Fibroblast of mammary gland (primary cell): Measurements from ENCODE around the gene CENPU.
A peak's percentile ranks its signal among the peaks of the same experiment; 100 is the strongest.

Experiments
- DNase-seq: peaks from one replicate; pipeline ENCODE4 v3.0.0-alpha.2; 2010; ENCODE audit warnings: low read depth
- H3K4me3 ChIP-seq: 2 replicates; pipeline ENCODE4 v1.5.1; 2011; ENCODE audit warnings: low read depth, mild to moderate bottlenecking, low read length, moderate library complexity; ENCODE audit not compliant: control insufficient read depth
- TF ChIP-seq, protein P1 (sequence below): conservative IDR thresholded peaks from 2 replicates; pipeline ENCODE4 v1.5.1; 2011; ENCODE audit warnings: low read depth, low read length, inconsistent platforms; ENCODE audit not compliant: control insufficient read depth, insufficient read depth

The CENPU gene

DNA sequence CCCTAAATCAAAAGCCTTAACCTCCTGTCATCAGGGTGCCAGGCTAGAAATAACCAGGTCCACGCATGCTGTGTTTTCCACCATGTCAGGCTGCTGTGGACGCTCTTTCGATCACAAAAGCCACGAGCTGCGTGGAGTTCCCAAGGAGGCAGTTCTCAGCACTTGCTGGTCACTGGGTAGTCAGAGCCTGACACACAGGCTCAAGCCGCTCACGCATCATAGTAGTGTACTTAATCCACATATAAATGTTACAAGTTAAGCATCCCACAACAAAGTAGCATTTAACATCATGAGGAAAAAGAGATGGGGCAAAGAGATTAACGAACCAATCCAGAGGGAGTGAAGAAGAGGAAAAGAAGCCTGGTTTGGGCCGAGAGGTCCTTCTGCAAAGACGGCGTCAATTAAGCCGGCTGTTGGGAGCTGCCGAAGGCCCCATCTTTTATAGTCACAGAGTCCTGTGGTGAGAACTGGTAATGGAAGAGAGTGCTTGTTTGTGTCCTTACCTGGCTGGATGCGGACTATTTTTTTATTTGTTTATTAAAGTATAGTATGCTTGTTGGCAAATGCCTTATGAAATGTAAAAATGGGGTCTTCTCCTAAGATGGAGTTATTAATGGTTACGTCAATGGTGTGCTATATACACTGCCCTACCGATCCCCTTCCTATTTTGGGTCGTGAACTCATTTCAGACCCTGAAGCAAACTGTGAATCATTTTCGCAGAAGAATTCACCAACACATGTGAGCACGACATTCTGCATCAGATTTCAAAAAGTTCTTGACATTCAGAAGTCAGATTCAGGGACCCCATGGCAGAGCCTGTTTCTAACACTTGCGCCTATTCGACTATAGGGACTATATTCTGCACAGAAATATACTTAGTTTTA lies 83.7 kb downstream of the CENPU start:
- peak; percentile 63 for DNase-seq
- H3K4me3 ChIP-seq = peak overlapping the region; percentile 80
- TF ChIP-seq, protein P1, sequence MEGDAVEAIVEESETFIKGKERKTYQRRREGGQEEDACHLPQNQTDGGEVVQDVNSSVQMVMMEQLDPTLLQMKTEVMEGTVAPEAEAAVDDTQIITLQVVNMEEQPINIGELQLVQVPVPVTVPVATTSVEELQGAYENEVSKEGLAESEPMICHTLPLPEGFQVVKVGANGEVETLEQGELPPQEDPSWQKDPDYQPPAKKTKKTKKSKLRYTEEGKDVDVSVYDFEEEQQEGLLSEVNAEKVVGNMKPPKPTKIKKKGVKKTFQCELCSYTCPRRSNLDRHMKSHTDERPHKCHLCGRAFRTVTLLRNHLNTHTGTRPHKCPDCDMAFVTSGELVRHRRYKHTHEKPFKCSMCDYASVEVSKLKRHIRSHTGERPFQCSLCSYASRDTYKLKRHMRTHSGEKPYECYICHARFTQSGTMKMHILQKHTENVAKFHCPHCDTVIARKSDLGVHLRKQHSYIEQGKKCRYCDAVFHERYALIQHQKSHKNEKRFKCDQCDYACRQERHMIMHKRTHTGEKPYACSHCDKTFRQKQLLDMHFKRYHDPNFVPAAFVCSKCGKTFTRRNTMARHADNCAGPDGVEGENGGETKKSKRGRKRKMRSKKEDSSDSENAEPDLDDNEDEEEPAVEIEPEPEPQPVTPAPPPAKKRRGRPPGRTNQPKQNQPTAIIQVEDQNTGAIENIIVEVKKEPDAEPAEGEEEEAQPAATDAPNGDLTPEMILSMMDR = no peak

DNA sequence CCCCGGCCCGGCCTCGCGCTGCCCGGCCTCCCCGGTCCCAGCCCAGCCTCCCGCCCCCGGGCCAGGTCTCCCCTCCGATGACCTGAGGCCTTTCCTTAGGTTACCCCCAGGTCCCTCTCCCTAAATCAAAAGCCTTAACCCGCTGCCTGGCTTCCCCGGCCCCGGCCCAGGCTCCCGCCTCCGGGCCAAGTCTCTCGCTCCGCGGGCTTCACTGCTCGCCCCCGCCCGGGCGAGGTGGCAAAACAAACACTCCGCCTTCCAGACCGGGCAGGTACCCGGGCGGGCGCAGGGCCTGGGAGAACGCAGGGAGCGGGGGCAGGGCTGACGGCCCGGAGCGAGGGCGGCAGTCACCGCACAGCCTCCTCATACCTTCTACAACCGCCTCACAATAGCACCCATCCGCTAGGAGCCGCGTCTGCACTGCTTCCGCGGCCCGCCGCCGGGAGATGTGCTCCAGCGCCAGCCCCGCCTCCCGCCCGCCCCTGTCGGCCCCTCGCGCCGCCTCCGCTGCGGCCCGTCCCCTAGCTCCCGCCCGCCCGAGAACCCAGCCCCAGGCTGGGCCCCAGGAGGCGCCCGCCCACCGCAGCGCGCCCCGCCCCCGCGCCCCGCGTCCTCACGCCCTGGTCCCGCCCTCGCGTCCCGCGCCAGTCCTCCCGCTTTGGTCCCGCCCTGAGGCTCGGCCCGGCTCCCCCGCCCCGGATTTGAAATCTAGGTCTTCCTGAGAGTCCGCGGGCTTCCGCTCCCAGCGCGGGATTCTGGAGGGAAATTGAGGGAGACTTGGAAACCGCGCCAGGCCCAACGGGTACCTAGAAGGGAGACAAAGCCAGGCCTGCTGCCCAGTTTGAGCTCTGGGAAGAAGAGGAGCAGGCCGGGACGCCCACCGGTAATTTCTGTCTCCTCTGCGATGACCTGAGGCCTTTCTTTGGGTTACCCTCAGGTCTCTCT lies 84.6 kb downstream of the CENPU start, which contains the start of the genes CASP3 and PRIMPOL:
TSS of gene CASP3 (minus strand) at position 422 of the 945 bp plus-strand sequence. CDS start 10,994 bp downstream, outside the sequence.
TSS of gene PRIMPOL (plus strand) at position 713 of the 945 bp plus-strand sequence. CDS start 7,403 bp downstream, outside the sequence.
- TF ChIP-seq, protein P1 = no peak
- H3K4me3 ChIP-seq = peak within 1 kb of the TSS; percentile 80
- peak; percentile 87 for DNase-seq

DNA sequence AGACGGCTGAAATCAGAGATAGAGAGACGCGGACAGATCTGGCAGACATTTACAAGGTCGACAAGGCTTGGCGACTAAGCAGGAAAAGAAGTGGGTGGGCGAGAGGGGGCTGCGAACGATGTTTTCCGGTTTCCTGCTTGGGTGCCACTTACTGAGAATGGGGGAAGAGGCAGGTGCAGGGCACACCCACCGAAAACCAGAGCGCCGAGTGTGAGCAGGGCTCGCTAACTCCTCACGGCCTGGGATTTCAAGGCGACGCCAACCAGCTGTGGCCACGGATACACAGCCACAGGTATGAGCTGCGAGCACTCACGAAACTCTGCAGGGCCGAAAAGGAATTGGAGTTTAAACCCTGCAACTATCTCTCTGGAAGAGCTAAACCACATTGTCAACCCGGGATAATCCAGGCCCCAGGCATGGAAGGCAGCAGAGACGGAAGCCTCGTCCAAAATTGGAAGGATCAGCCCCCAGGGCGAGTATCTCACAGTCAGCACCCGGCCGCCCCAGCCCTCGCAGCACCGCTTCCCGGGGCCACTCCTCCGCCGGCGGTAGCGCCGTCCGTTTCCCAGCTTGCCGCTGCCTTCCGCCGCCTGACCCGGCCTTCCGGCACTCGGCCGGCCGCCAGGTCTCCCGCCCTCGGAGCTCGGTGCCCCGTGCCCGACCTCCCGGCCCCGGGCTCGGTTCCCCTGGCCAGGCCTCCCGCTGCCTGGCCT lies 85.4 kb downstream of the CENPU start:
- peak; percentile 30 for DNase-seq
- TF ChIP-seq, protein P1 = no peak
- H3K4me3 ChIP-seq = peak overlapping the region; percentile 80

DNA sequence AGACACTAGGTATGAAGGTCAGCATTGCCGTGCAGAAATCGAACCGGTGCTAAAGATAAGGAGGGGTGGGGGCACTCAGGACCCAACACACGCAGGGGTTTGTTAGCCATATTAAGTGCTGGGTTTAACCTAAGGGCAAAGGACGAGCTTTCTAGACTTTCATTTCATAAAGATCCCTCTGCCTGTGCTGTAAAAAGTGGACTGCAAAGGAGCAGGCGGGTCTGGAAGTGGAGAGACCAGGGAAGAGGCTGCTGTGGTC lies 85.9 kb downstream of the CENPU start:
- TF ChIP-seq, protein P1 = no peak
- DNase-seq = no peak
- H3K4me3 ChIP-seq = peak overlapping the region; percentile 80

DNA sequence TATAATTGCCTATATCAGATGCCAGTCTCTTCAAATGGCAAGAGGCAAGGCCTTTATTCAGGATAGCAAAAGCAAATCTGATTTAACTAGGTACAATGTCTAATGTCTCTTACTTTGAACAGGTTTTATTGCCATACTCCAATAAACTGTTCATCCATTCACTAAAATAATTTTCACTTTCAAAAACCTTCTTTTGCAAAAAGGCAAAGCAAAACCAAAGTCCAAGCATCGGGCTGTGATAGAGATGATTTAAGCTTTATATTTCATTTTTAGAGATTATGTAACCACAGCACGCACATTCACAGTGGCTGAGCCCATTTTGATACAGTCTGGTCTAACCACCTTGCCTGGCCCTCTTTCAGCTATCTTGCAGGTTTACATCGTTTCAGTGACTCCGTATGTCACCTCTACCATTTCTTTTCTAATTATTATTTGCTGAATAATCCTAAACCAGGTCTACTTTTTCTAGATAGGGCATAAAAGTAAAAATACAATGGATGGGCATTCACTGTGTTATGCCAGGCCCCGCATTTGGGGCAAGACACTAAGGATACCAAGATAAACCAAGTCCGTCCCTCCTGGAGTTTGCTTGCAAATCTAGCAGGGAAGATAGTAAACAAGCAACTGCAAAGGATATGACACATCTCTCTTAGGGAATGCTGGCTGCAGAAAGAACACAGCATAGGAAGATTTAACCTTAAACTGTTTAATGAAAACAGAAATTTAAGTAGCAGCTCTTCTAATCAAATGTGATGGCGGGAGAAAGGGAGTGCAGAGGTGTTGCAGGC lies 86.4 kb downstream of the CENPU start:
- TF ChIP-seq, protein P1 = no peak
- peak; percentile 54 for DNase-seq
- H3K4me3 ChIP-seq = peak overlapping the region; percentile 80
